Measurements from ENCODE around the gene INKA2. TPM values are rescaled to one million over a fixed set of nuclear protein-coding genes. Genes with fewer than 3 reads are reported as not detected.

Gene INKA2
- polyA plus RNA-seq, 1 of the 3 experiments (the other 2 are of a cell fraction), result 1.1 TPM

GRCh38 chr1:111732718-111733117 lies 6.5 kb downstream of the INKA2 start:
- Histone ChIP-seq H3K27ac (ENCODE audit: low read depth in 2 of 2, low read length in 1 of 2) (no peak overlapping the region), H3K27me3 (ENCODE audit: insufficient read depth) (no peaks in the 10 kb centered on the region), H3K4me2 (no peak overlapping the region), H3F3A (replicated peaks; ENCODE audit: insufficient read depth) (no peaks in the 10 kb centered on the region), H3K79me2 (ENCODE audit: insufficient read depth) (no peaks in the 10 kb centered on the region), H3K4me1 (ENCODE audit: control insufficient read depth in 1 of 2, insufficient read depth in 2 of 2, low read depth in 1 of 2, low read length in 1 of 2) (peaks cover 2 to 11% of the 10 kb centered on the region in 2 experiments; a peak in 3 of 4 replicates), H3K4me3 (ENCODE audit: low read depth in 2 of 2, low read length in 1 of 2) (no peak overlapping the region), H3K9me2 (no peaks in the 10 kb centered on the region), H3K9me3 (no peaks in the 10 kb centered on the region), H2AFZ (ENCODE audit: low read depth) (no peak overlapping the region), H3K36me3 (replicated peaks in 1 of 2; ENCODE audit: control insufficient read depth in 1 of 2, insufficient read depth in 2 of 2, low read length in 1 of 2) (no peaks in the 10 kb centered on the region), H3K9ac (no peak overlapping the region), H4K20me1 (ENCODE audit: insufficient read depth) (no peaks in the 10 kb centered on the region)
- TF ChIP-seq MXI1 (IDR thresholded peaks at IDR 0.05; ENCODE audit: low read depth, low read length), result no peak
- no peak for TF ChIP-seq USF2 (IDR thresholded peaks at IDR 0.05; ENCODE audit: borderline replicate concordance, low read depth, low read length)
- TF ChIP-seq GABPA (IDR thresholded peaks at IDR 0.05; ENCODE audit: low read depth), result no peak
- TF ChIP-seq REST (IDR thresholded peaks at IDR 0.05; ENCODE audit: low read depth, low read length), result no peak
- no peak for TF ChIP-seq FOXJ3 (CRISPR knock-in tag; IDR thresholded peaks at IDR 0.05)
- TF ChIP-seq MEF2A (IDR thresholded peaks at IDR 0.05; ENCODE audit: borderline replicate concordance, low read depth), result no peak
- TF ChIP-seq NFIC (IDR thresholded peaks at IDR 0.05; ENCODE audit: borderline replicate concordance), result no peak
- ChIA-PET POLR2A (no interaction called here), CTCF (interaction anchor here (1.6 kb wide), 1 partner anchor 37 kb away, joined by 4 read pairs; no protein-coding TSS in a partner anchor)
- WGBS (ENCODE audit: low lambda C conversion rate), result 85% methylated on average over 5 of the region's 7 CpGs
- DNase-seq, result no peak

- Histone ChIP-seq H3K9me3 (no peaks in the 10 kb centered on the region), H2AFZ (ENCODE audit: low read depth) (no peak overlapping the region), H3K4me3 (ENCODE audit: low read depth in 2 of 2, low read length in 1 of 2) (no peak overlapping the region), H3K36me3 (replicated peaks in 1 of 2; ENCODE audit: control insufficient read depth in 1 of 2, insufficient read depth in 2 of 2, low read length in 1 of 2) (no peaks in the 10 kb centered on the region), H3K79me2 (ENCODE audit: insufficient read depth) (no peaks in the 10 kb centered on the region), H3K9ac (no peak overlapping the region), H3K9me2 (no peaks in the 10 kb centered on the region), H3K27ac (ENCODE audit: low read depth in 2 of 2, low read length in 1 of 2) (no peak overlapping the region), H3K27me3 (ENCODE audit: insufficient read depth) (no peaks in the 10 kb centered on the region), H4K20me1 (ENCODE audit: insufficient read depth) (no peaks in the 10 kb centered on the region), H3K4me1 (ENCODE audit: control insufficient read depth in 1 of 2, insufficient read depth in 2 of 2, low read depth in 1 of 2, low read length in 1 of 2) (peaks cover 0 to 3% of the 10 kb centered on the region in 2 experiments; a peak in 3 of 4 replicates), H3K4me2 (no peak overlapping the region), H3F3A (replicated peaks; ENCODE audit: insufficient read depth) (no peaks in the 10 kb centered on the region)
- ChIA-PET POLR2A (interaction anchor here (0.8 kb wide), 1 partner anchor 14 kb away, joined by 3 read pairs; no protein-coding TSS in a partner anchor), CTCF (interaction anchor here (0.6 to 1.6 kb wide), 3 partner anchors 24 to 37 kb away, joined by 3 to 4 read pairs (median 3); no protein-coding TSS in a partner anchor)
- DNase-seq, result no peak
- 71% methylated on average over 6 of the region's 6 CpGs for WGBS (ENCODE audit: low lambda C conversion rate)
- no peak for TF ChIP-seq NFIC (IDR thresholded peaks at IDR 0.05; ENCODE audit: borderline replicate concordance)
- no peak for TF ChIP-seq TCF12 (IDR thresholded peaks at IDR 0.05)
- TF ChIP-seq FOXJ3 (CRISPR knock-in tag; IDR thresholded peaks at IDR 0.05), result no peak
- TF ChIP-seq RFX5 (IDR thresholded peaks at IDR 0.05; ENCODE audit: low read length), result no peak
- no peak for TF ChIP-seq CTCF (IDR thresholded peaks at IDR 0.05)
- no peak for TF ChIP-seq JUND (IDR thresholded peaks at IDR 0.05)
Observed at GRCh38 chr1:111731956-111732355, 7.2 kb downstream of the INKA2 start.
